ENCODE results near the gene GPC6.

The GPC6 gene

DNA sequence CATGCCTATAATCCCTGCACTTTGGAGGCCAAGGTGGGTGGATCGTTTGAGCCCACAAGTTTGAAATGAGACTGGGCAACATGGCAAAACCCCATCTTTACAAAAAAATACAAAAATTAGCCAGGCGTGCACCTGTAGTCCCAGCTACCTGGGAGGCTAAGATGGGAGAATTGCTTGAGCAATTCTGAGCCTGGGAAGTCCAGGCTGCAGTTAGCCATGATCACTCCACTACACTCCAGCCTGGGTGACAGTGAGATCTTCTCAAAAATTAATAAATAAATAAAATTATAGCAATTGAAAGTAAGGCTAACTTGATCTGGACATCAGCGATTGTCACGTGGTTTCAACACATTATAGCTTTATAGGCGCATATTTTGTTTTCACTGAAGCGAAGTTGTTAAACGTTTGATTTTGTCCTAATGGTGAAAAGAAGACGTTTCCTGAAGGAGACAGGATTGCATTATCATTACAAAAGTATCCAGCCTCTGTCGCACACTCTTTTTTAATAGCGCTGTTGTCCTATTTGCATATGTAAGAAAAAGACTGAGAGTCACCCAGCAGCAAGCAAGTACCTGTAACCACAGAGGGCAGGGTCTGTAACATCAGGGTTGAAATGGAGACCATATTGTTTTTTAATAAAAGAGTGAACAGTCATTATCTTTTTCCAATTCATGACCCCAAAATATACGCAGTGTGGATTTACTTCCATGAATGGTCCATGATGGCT is 917.2 kb downstream of the GPC6 start:
- no peak for DNase-seq

GRCh38 chr13:94145966-94146365 is 919.4 kb downstream of the GPC6 start:
- DNase-seq: no peak

- no peak for DNase-seq
These were observed 927.0 kb downstream of the GPC6 start for GRCh38 chr13:94153586-94153985.

DNA sequence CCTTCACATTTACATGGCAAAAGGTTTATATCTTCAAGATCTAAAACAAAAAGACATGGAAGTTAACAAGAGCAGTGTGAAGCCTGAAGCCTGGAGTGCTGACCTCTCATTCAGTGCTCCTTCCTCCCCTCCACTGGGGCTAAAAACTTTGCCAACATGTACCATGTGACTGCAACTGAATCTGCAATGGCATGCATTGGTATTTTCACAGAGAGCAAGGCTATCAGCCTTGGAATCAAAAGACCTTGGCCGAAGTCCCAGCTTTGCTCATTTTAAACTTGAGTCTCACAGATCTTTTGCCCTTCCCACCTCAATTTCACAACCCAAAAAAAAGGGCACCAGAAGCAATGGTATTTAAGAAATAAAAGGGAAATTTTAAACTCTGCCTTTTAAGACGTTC is 927.8 kb downstream of the GPC6 start:
- DNase-seq: no peak

DNA sequence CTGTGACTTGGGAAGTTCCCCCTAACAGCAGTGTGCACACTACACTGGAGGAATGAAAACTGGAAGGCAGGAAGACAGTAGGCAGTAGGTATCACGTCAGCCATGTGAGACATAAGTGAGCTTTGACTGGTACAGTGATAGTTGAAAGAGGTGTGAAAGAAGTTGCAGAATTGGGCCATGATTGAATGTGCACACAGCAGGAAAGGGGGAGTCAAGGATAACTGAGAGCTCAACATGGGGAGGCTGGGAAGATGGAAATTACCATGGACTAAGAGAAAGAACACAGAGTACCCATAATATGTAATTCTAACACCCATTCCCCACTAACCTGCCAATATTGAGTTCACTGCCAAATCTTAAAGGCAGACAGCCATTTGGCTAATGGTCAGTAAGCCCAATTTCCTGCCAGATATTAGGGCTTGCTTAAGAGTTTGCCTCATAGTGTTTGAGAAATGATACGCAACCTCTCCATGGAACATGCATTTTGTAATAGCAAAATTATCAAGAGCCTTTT is 931.2 kb downstream of the GPC6 start:
- no peak for DNase-seq

DNA sequence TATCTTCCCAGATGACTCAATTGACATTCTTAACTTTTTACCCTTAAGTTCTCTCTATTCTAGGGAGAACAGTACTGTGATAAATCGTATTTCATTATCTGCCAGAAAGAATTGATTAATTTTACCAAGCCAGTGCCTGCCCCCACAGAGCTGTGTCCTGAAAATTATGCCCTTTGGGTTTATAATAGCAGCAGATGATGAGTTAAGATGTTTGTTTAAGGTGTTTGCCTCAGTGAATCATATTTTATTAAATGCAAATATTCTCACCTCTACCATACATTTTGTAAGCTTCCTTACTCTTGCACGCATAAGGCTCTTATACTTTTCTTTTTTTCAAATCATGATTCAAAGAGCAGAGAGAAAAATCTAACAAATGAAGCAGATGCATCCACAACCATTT is 934.3 kb downstream of the GPC6 start:
- no peak for DNase-seq

DNA sequence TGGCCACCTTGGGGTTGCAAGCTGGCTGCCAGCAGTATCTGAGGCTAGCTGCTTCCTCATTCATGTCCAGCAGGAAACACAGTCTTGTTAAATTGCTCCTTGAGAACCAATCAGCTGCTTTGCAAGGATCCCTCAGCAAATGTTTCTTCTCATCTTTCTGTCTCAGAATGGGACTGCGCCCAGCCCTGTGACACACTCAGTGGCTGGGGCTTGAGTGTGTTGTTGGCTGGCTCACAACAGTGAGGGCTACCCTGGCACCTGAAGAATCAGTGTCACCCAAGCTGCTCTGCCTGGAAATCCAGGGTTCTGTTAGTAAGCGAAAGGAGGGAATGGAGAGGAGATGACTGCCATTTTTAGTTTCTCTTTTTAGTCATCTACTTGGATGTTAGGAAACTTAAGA is 935.7 kb downstream of the GPC6 start:
- no peak for DNase-seq

DNA sequence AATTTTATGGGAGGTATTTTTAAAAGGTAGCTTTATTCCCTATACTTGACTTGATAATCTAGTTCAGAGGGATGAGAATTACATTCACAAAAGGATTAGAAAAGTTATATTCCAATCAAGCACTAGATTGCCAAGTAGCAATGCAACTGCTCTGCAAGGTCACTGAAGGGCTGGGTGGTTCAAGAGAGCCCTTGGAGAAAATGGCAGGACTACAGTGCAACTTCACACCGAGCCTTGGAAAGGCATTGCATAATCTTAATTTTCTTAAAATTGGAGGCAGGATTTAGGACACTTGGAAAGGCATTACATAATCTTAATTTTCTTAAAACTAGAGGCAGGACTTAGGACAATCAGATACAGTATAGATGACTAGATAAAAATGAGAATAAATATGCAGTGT is 936.9 kb downstream of the GPC6 start:
- DNase-seq: no peak

DNA sequence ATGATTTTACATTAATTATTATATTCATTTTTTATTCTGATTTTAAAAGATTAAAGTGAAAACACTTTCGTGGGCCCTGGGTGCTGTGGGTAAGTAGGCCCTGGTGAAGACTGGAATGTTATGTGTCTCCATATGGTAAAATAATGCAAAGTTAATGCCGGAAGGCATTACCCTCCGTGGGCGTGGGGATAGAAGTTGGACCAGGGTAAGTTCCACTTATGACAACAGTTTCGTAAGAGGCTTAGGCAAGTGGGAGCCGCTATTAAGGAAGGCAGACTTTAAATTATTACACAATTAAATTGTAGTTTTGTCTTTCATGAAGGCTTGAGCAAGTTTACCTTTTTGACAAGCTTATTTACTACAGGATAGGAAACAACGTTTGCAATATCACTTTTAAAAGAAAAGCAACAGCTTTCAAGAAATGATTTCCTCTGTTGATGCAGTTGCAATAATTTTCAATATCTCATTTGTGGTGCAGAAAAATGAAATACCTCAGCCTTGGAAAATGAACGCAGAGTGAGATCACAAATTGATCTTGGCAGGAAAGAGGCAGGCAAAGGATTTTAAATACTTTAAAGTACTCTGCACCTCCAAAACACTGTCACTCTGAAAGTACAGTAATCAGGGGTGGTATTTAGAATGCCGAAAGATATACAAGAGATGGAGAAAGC is 942.3 kb downstream of the GPC6 start:
- DNase-seq: peak; percentile 86

DNA sequence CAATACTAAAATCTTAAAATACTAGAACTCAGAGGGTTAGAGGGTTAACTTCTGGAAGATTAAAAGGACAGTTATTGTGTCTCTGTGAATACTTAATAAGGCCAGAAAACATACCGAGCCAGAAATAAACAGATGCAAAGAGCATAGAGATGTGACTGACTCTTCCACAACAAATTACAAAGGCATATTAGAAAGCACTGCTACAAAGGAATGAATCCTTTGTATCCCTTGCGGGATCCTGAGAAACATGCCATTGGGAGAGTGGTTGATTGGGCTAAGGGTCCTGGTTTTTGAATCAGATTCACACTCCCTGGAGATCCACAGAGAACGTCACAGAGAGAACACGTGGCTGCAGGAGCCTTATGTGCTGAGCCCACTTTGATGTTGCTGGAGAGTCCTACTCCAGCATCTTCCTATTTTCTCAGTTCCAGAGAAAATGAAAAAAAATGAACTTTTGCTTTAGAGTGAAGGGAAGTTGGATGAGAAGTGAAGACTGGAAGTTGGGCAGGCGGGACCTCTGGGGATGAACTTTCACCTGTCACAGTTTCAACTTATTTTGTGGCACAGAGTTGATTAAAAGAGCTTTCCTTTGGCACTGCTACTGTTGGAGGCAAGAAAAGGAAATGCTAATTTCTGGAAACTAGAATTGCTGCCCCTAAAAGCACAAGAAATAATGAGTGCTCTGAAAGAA is 943.0 kb downstream of the GPC6 start:
- no peak for DNase-seq

- no peak for DNase-seq
These were observed 943.6 kb downstream of the GPC6 start for GRCh38 chr13:94170145-94170571.

DNA sequence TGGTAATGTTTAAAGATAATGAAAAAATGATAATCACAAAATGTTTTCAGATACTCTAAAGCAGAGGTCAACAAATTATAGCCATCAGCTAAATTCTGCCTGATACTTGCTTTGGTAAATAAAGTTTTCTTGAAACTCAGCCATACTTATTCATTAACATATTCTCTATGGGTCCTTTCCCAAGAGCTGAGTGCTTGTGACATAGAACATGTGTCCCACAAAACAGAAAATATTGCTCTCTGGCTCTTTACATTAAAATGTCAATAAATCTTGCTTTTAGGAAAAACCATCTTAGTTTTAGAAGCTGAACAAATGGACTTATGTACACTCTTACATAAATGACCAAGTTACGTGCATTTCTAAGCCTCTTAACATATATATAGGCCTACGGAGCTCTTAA is 945.8 kb downstream of the GPC6 start:
- DNase-seq: no peak

DNA sequence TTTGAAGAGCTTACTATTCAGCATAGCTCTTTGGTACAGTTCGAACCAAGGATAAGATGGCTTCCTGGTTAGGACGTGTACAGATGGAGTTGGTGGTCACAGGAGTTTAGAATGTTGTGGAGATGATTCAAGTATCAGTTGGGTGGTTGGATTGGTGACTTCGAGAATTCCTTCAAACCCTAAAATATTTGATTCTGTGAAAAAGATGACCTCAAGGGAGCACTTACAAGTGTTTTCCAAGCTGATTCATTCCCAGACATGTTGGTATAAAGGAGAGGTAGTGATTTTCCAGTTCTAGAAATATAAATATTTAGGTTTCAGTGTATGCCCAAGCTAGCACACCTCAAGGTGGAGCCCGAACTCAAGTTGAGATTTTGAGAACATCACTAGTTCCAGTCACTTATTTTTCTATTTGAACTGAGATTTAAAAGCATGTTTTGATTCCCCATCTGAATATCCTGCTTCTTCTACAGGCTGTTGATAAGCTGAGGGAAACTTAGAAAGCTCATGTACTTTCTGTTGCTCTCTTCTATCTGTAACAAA is 946.8 kb downstream of the GPC6 start:
- no peak for DNase-seq

- no peak for DNase-seq
These were observed 947.4 kb downstream of the GPC6 start for GRCh38 chr13:94174009-94174408.

- DNase-seq: no peak
These were observed 948.5 kb downstream of the GPC6 start for GRCh38 chr13:94175076-94175475.

DNA sequence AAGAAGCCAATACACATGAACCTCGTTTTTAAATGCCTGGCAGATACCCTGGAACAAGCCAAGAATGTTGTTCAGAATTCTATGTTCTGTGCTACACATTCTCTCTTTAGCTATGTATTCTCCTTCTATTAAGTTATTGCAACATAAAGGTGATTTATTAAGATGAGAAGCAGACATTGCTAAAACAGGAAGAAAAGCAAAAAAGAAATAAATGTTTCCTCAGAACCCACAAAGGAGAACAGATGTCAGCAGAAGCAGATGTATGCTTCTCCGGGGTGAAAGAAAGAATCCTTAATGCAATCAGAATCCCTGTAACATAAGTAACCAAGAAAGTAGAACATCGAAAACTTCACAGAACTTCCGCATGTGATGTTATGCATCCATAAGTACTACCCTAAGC is 950.0 kb downstream of the GPC6 start:
- DNase-seq: peak; percentile 21

DNA sequence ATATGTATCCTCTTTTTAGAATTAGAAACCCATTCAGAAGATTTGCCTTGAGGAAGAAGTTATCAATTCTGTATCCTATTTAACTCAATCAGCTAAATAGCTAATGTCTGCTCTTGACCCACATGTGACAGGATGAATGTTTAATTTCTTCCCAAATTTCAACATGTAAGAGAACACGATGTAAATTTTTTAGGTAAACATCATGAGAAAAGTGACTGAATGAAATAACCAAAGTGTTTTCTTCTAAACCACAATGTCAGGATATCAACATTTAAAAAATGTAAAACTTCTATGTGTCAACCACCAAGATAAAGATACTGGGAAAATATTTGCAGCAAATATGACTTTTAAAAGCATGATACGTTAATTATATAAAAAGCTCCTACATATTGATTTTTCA is 950.4 kb downstream of the GPC6 start:
- no peak for DNase-seq

DNA sequence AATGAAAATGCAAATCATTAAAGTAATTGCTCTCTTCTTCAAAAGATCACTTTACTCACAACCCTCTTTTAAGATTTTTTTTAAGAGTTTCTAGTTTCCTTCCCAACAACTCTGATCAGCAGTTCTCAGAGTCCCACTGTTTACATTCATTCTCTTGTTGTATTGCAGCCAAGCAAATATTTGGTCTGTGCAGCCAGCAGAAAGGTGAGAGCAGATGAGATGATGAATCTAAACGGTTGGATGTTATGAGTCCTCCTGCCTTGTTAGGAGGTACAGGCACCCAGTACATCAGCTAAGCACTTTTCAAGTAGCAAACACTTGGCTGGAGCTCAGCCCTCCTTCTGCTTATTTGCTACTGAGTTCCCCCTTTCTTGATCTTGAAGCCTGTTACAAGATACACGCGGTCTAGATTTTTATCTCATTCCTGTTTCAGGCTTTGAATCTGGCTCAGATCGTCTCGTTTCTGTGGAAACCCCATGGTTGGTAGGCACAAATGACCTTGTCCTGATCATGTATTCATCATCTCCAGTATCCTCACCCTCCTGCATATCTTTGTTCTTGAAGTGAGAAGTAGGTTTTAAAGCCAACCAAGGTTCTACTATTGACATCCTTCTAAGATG is 952.1 kb downstream of the GPC6 start:
- no peak for DNase-seq

- no peak for DNase-seq
These were observed 955.0 kb downstream of the GPC6 start for GRCh38 chr13:94181461-94182107.

- peak; percentile 77 for DNase-seq
These were observed 955.7 kb downstream of the GPC6 start for GRCh38 chr13:94182185-94182761.

DNA sequence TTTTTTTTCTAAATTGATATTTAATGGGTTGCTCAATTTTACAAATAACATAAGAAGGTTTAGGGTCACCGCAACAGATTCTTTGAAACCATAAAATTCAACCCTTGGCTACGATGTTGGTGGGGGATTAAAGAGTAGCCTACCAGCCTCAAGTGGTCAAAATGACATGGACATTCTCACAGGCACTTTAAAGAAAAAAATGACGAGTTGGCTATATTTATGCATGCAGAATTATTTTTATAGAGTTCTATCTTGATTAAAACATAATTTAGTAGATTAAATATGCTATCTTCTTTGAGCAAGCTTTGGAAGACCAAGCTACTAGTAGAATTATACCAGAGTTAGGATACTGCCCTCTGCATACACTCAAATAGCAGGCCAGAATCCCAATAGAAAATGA is 959.9 kb downstream of the GPC6 start:
- DNase-seq: no peak

- no peak for DNase-seq
These were observed 961.7 kb downstream of the GPC6 start for GRCh38 chr13:94188201-94188854.

Data from inflammatory macrophage treated with lipopolysaccharide for 4 hours (primary cell).